HG02885 (cell line): ENCODE measurements around the gene SLIT3.

ENCODE experiments used
- ATAC-seq: cut with Tn5 transposase; IDR thresholded peaks from one replicate; pipeline ENCODE4 v1.9.1; 2021; ENCODE audit warnings: mild to moderate bottlenecking; ENCODE audit not compliant: unreplicated experiment, poor library complexity

SLIT3 gene

GRCh38 chr5:168681556-168682183, 619.3 kb downstream of the SLIT3 start:
- no peak for ATAC-seq

- no peak for ATAC-seq
Measured at GRCh38 chr5:168680395-168680794, 620.5 kb downstream of the SLIT3 start.

GRCh38 chr5:168679515-168679920, 621.4 kb downstream of the SLIT3 start:
- peak; percentile 70 for ATAC-seq

- no peak for ATAC-seq
Measured at GRCh38 chr5:168676501-168676900, 624.4 kb downstream of the SLIT3 start.

GRCh38 chr5:168675883-168676408, 625.0 kb downstream of the SLIT3 start:
- no peak for ATAC-seq

- ATAC-seq, result no peak
Measured at GRCh38 chr5:168674893-168675482, 626.0 kb downstream of the SLIT3 start.

GRCh38 chr5:168672888-168673287, 628.1 kb downstream of the SLIT3 start:
- no peak for ATAC-seq

- ATAC-seq, result no peak
Measured at GRCh38 chr5:168672016-168672415, 628.9 kb downstream of the SLIT3 start.

- no peak for ATAC-seq
Measured at GRCh38 chr5:168670881-168671575, 629.9 kb downstream of the SLIT3 start.

GRCh38 chr5:168669668-168670378, 631.1 kb downstream of the SLIT3 start:
- ATAC-seq, result no peak

GRCh38 chr5:168669156-168669555, 631.8 kb downstream of the SLIT3 start:
- no peak for ATAC-seq

- no peak for ATAC-seq
Measured at GRCh38 chr5:168668078-168668477, 632.9 kb downstream of the SLIT3 start.

GRCh38 chr5:168667301-168667840, 633.6 kb downstream of the SLIT3 start:
- no peak for ATAC-seq

- no peak for ATAC-seq
Measured at GRCh38 chr5:168666356-168666755, 634.6 kb downstream of the SLIT3 start.

GRCh38 chr5:168663276-168664004, 637.5 kb downstream of the SLIT3 start:
- ATAC-seq, result no peak

GRCh38 chr5:168661593-168662485, 639.1 kb downstream of the SLIT3 start:
- no peak for ATAC-seq

- no peak for ATAC-seq
Measured at GRCh38 chr5:168660691-168661090, 640.2 kb downstream of the SLIT3 start.

GRCh38 chr5:168659286-168659847, 641.6 kb downstream of the SLIT3 start:
- no peak for ATAC-seq

- ATAC-seq, result no peak
Measured at GRCh38 chr5:168658394-168658793, 642.5 kb downstream of the SLIT3 start.
